ENCODE measurements around the gene RAB9B.
"Not testable (repeated sequence)": the region's sequence is repeated elsewhere in the genome, so short reads cannot be mapped to it uniquely, and the experiment has no call there.

The RAB9B gene

GRCh38 chrX:103818842-103819619, 13.0 kb downstream of the RAB9B start:
- DNase-seq: no peak
- in situ Hi-C loops (cut with MboI; ENCODE audit: low pct_unique_long_range_greater_than_20kb, low sequenced_read_pairs): loop anchor here (25.0 kb wide), 1 partner anchor 282 kb away; no protein-coding TSS in a partner anchor

GRCh38 chrX:103817502-103817901, 14.6 kb downstream of the RAB9B start:
- in situ Hi-C loops (cut with MboI; ENCODE audit: low pct_unique_long_range_greater_than_20kb, low sequenced_read_pairs): loop anchor here (25.0 kb wide), 1 partner anchor 280 kb away; no protein-coding TSS in a partner anchor
- DNase-seq: peak; percentile 71

- not testable (repeated sequence) for DNase-seq
- in situ Hi-C loops (cut with MboI; ENCODE audit: low pct_unique_long_range_greater_than_20kb, low sequenced_read_pairs): loop anchor here (25.0 kb wide), 1 partner anchor 280 kb away; no protein-coding TSS in a partner anchor
Measured at GRCh38 chrX:103817101-103817500, 15.0 kb downstream of the RAB9B start.

GRCh38 chrX:103811858-103812257, 20.2 kb downstream of the RAB9B start:
- no peak for DNase-seq
- in situ Hi-C loops (cut with MboI; ENCODE audit: low pct_unique_long_range_greater_than_20kb, low sequenced_read_pairs): loop anchor here (25.0 kb wide), 1 partner anchor 275 kb away; no protein-coding TSS in a partner anchor

- in situ Hi-C loops (cut with MboI; ENCODE audit: low pct_unique_long_range_greater_than_20kb, low sequenced_read_pairs): loop anchor here (25.0 kb wide), 1 partner anchor 270 kb away; no protein-coding TSS in a partner anchor
- DNase-seq: no peak
Measured at GRCh38 chrX:103806862-103807474, 25.1 kb downstream of the RAB9B start.

GRCh38 chrX:103805860-103806259, 26.2 kb downstream of the RAB9B start:
- in situ Hi-C loops (cut with MboI; ENCODE audit: low pct_unique_long_range_greater_than_20kb, low sequenced_read_pairs): loop anchor here (25.0 kb wide), 1 partner anchor 269 kb away; no protein-coding TSS in a partner anchor
- no peak for DNase-seq

- no peak for DNase-seq
- in situ Hi-C loops (cut with MboI; ENCODE audit: low pct_unique_long_range_greater_than_20kb, low sequenced_read_pairs): loop anchor here (25.0 kb wide), 1 partner anchor 263 kb away; no protein-coding TSS in a partner anchor
Measured at GRCh38 chrX:103800318-103800717, 31.7 kb downstream of the RAB9B start.

GRCh38 chrX:103797691-103798090, 34.4 kb downstream of the RAB9B start:
- DNase-seq: no peak
- in situ Hi-C loops (cut with MboI; ENCODE audit: low pct_unique_long_range_greater_than_20kb, low sequenced_read_pairs): no loop called here

- in situ Hi-C loops (cut with MboI; ENCODE audit: low pct_unique_long_range_greater_than_20kb, low sequenced_read_pairs): no loop called here
- DNase-seq: no peak
Measured at GRCh38 chrX:103794119-103794518, 37.9 kb downstream of the RAB9B start.

GRCh38 chrX:103793545-103793940, 38.5 kb downstream of the RAB9B start:
- DNase-seq: no peak
- in situ Hi-C loops (cut with MboI; ENCODE audit: low pct_unique_long_range_greater_than_20kb, low sequenced_read_pairs): no loop called here

- in situ Hi-C loops (cut with MboI; ENCODE audit: low pct_unique_long_range_greater_than_20kb, low sequenced_read_pairs): no loop called here
- DNase-seq: no peak
Measured at GRCh38 chrX:103792916-103793544, 39.0 kb downstream of the RAB9B start.

GRCh38 chrX:103791826-103792485, 40.1 kb downstream of the RAB9B start:
- in situ Hi-C loops (cut with MboI; ENCODE audit: low pct_unique_long_range_greater_than_20kb, low sequenced_read_pairs): no loop called here
- DNase-seq: no peak

- DNase-seq: no peak
- in situ Hi-C loops (cut with MboI; ENCODE audit: low pct_unique_long_range_greater_than_20kb, low sequenced_read_pairs): no loop called here
Measured at GRCh38 chrX:103791228-103791627, 40.8 kb downstream of the RAB9B start.

- in situ Hi-C loops (cut with MboI; ENCODE audit: low pct_unique_long_range_greater_than_20kb, low sequenced_read_pairs): no loop called here
- DNase-seq: no peak
Measured at GRCh38 chrX:103789004-103789403, 43.1 kb downstream of the RAB9B start.

GRCh38 chrX:103783971-103784370, 48.1 kb downstream of the RAB9B start:
- in situ Hi-C loops (cut with MboI; ENCODE audit: low pct_unique_long_range_greater_than_20kb, low sequenced_read_pairs): no loop called here
- DNase-seq: no peak

GRCh38 chrX:103783196-103783595, 48.9 kb downstream of the RAB9B start:
- in situ Hi-C loops (cut with MboI; ENCODE audit: low pct_unique_long_range_greater_than_20kb, low sequenced_read_pairs): no loop called here
- DNase-seq: peak; percentile 22

- in situ Hi-C loops (cut with MboI; ENCODE audit: low pct_unique_long_range_greater_than_20kb, low sequenced_read_pairs): no loop called here
- no peak for DNase-seq
Measured at GRCh38 chrX:103782640-103783039, 49.4 kb downstream of the RAB9B start.

- no peak for DNase-seq
- in situ Hi-C loops (cut with MboI; ENCODE audit: low pct_unique_long_range_greater_than_20kb, low sequenced_read_pairs): no loop called here
Measured at GRCh38 chrX:103781706-103782105, 50.4 kb downstream of the RAB9B start.

GRCh38 chrX:103781062-103781402, 51.0 kb downstream of the RAB9B start:
- no peak for DNase-seq
- in situ Hi-C loops (cut with MboI; ENCODE audit: low pct_unique_long_range_greater_than_20kb, low sequenced_read_pairs): no loop called here
